Epithelial cell of prostate (primary cell): ENCODE measurements around the gene TRIM65.

Experiments
- DNase-seq: peaks from one replicate; pipeline ENCODE4 v3.0.0-alpha.2; 2011; ENCODE audit warnings: low read depth, low spot score
- H3K27ac ChIP-seq: fragments of 450-650 bp; 2 replicates; pipeline ENCODE4 v1.5.1; 2017; ENCODE audit warnings: mild to moderate bottlenecking

The TRIM65 gene

DNA sequence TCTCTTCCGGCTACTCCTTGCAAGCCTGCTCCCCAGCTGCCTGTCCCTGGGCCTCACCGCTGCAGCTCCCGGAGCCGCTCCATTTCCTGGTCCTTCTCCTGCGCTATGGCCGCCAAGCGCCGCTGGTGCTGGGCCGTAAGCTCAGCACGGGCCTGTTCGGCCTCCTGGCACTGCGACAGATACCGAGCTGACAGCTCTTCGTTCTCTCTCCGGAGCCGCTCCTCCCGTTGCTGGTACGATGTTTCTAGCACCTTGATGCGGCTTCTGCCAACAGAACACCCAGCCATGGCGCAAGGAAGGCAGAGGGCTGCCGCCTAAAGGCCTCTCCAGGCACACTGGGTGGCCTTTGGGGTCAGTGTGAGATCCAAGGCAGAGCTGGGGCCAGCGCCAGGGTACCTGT is 22.9 kb upstream of the TRIM65 start:
- H3K27ac ChIP-seq, result no peak overlapping the region
- DNase-seq, result no peak

DNA sequence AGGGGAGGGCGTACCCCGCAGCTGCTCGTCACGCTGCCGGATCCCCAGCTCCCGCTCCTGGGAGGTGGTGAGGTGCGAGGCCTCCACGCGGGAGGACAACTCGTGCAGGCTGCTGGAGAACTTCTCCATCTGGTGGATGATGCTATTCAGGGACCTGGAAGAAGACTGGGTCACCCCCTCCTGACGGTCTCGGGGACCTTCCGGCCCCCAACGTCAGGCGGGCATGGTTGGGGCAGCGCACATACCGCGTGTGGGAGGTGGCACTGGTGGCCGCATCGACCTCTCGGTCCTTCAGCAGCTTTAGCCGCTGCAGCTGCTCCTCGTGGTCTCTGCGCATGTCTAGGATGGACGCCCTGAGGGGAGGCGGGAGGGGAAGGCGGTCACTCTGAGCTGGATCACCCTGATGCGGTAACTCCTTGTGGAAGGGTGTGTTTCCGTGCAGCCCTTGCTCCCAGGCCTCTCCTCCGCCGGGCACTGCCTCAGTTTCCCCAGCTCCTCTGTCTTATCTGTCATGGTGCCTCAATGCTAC is 21.2 kb upstream of the TRIM65 start:
- no peak for DNase-seq

DNA sequence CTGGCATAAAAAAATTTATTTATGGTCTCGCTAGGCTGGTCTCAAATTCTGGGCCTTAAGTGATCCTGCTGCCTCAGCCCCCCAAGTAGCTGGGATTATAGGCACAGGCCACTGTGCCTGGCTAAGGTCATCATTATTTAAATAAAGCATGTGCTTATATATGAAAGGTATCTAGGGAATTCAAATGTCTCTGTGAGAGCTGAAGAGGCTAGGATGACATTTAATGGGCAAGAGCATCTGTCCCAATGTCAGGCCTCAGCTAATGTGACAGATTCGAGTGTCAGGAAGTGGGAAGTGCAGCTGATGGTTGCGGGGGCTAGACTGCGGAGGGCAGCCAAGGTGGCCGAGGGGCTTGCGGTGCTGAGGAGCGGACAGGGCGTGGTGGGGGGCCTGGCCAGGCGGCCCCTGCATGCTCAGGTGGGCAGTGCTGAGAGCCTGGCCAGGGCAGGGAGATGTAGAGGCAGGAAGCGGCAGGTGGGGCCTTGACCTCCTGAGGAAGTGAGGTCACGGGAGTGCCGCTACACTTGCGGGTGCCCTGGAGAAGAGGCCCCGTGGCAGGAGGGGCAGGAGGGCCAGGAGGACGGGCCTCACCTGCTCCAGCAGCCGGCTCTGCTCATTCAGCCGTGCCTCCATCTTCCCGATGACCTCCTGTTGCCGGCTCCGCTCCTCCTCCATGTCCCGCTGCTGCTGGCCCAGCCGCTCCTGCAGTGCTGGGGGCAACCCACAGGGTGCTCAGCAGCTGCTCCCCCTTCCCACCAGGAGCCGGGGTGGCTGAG is 20.6 kb upstream of the TRIM65 start:
- H3K27ac ChIP-seq, result no peak overlapping the region
- no peak for DNase-seq

More for the DNA sequence above, 21.2 kb upstream of the TRIM65 start:
- H3K27ac ChIP-seq, result no peak overlapping the region

DNA sequence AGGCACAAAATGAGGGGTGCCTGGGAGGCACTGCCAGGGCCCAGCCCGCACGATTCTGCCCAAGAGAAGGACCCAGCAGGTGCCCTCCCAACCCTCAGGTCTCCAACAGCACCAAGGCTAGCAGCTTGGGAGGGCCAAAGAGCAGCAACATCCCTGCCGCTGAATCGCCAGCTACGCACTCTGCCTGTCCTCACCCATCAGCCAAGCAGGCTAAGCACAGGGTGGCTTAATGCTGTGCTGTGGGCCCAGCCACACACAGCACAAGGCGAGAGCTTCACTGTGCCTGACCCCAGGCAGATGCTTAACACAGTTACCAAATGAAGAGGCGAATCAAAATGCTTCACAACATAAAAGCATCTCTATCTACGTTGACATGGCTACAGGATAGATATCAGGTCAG is 18.5 kb upstream of the TRIM65 start:
- no peak overlapping the region for H3K27ac ChIP-seq
- DNase-seq, result no peak

DNA sequence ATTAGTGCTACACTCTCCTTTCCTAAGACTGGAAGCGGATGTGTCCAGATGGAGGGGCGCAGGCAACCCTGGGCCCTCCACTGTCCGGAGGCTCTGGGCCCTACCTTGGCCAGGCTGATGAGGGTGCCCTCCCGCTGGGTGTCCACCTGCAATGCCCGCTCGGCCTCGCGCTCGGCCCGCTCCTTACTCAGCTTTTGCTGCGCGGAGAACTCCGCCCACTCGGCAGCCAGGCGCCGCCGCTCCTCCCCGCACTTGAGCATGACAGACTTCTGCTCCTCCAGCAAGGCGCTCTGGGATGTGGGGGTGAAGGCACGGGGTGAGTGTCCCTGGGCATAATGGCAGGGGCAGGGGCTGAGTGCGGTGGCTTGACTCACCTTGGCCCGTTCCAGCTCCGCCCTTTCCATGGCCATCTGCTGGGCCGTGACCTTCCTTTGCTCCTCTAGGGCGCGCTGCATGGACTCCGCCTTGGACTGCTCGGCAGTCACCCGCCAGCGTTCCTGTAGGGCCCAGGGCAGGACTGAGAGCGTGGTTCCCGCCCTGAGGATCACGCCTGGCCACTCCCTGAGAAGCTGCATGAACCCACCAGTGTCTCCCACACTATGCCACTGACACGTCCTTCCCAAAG is 18.0 kb upstream of the TRIM65 start:
- H3K27ac ChIP-seq, result no peak overlapping the region
- no peak for DNase-seq

DNA sequence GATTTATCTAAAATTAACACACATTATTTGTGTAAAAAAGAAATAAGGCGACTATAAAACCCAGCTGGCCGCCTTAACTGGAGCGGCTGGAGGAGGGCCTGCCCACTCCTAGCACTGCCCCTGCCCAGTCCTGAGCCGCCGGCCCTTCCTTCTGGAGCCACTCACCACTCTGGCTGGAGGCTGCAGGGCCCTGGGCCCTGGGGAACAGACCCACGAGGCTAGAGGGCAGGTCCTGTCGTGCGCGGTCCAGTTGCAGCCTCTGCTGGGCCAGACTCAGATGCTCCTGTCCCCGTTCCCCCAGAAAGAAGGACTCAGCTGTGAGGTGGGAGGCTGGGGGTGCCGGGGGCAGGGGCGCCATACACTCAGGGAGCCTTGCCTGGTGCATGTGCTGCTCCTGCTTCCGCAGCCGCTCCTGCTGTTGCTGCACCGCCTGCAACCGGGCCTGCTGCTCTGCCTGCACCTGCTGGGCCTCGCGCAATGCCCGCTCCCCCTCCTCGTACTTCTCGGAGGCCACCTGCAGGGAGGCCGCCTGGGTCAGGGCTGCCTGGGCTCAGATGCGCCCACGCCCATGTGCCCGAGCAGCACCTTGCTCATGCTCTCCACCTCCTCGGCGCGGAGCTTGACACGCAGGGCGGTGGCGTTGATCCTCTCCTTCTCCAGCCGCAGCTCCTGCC is 16.9 kb upstream of the TRIM65 start:
- H3K27ac ChIP-seq, result no peak overlapping the region
- DNase-seq, result no peak

DNA sequence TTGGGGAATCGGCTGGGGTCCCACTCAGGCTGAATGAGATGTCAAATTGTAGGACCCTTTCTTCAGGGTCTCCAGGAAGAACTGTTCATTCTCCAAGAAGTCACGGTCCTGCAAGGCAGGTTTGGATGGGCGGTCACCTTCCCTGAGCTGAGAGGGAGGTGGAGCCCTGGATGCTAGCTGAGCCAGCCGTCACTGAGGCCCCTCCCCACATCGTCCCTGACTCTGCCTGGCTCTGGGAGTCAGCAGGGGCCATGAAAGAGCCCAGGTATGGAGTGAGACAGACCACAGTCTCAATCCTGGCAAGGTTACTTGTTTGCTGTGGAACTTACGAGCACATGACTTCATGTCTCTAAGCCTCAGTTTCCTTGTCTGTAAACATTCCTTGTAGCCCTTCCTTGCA is 13.9 kb upstream of the TRIM65 start:
- no peak overlapping the region for H3K27ac ChIP-seq
- DNase-seq, result no peak

DNA sequence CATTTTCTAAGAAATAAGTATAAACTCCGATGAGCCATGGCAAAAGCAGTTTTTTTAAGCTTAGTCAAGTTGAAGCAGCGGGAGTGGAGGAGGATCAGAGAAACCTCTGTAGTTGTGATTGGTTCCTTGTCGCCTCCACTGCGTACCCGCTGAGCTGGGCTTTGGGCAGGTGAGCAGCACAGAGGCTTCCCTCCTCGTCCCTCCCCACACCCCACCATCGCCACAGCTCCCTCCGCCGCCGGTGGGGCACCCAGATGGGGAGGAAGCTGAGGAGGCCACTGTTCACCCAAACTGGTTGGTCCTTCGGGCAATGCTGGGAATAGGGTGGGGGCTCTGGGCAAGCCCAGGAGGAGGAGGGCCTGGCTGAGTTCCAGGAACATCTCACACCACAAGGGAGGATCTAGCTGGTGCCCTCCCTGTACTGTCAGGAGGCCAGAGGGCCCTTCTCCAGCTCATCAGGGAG is 13.1 kb upstream of the TRIM65 start:
- DNase-seq, result no peak
- no peak overlapping the region for H3K27ac ChIP-seq

DNA sequence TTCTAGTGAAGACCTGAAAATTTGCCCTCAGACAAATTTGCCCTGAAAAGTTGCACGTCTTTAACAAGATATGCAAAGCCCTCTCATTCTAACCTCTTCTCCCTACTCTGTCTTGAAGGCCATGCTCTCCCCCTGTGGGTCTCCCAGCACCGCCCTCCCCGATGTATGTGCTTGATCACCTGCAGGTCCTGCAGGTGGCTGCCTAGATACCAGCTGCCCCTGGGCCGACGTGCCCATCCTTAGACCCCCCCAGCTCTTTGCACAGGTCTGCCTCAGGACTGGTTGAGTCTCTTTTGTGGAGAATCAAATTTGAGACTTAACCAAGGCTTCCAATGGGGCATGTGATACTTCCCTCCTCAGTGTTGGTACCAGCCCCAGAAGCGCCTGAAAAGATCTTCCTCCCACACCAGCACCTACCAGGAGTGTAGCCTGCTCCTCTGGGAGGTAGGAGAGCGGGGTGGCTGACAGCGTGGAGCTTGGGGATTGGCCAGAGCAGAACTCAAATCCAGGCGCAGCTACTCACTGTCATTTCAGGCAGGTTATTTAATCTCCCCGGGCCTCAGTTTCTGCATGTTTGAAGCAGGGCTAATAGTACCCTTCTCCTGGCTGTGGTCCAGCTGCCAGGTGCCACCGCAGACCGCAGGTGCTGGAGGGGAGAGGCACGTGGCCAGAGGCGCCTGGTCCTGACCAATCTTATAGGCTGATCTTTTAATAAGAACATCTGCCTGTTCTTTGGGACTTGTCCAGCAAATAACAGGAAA is 12.5 kb upstream of the TRIM65 start:
- peak; percentile 31 for DNase-seq
- H3K27ac ChIP-seq, result no peak overlapping the region

DNA sequence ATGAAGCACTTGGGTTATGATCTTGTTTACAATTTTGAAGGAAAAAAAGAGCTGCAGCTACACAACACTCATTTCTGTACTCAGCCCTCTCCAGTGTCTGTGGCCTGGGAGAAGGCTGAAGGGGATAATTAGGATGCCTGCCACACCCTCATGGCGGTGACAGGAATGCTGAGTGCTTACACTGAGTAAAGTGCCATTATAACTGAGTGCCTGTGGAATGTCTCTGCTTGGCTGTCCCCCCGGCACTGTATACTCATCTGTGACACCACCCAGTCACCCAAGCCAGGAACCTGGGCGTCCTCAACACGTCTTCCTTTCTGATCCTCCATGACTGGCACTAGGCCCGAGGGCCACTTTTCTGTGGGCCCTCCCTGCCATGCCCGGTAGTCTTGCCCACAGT is 11.4 kb upstream of the TRIM65 start:
- no peak for DNase-seq
- no peak overlapping the region for H3K27ac ChIP-seq

DNA sequence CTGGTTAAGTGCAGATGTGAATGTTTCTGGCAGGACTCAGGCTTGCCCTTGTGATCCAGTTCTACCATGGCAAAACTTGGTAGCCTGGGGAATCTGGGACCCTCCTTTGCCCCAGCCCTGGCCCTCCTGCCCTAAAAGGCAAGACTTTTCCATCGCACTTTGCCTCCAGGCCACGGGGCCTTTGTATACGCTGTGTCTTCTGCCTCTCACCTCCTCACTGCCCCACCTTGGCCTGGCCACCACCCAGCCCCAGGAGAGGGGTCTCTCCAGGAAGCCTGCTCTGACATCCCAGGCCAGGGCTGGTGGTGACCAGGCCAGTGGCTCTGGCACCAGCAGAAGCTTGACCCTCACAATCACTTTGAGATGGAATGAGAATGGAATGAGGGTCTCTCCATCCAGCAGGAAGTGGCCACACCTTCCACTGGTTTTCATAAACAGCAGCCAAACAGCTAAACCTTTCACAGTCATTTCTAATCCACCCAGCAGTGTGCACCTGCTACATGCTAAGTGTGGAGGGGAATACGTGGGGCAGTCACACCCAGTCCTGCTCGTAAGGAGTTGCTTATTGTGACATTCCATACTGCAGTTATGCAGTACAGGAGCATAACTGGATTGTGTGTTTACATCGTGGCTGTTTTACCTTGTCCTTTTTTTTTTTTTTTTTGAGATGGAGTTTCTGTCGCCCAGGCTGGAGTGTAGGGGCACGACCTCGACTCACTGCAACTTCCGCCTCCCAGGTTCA is 9.6 kb upstream of the TRIM65 start:
- H3K27ac ChIP-seq, result peak overlapping the region; percentile 77
- DNase-seq, result no peak

DNA sequence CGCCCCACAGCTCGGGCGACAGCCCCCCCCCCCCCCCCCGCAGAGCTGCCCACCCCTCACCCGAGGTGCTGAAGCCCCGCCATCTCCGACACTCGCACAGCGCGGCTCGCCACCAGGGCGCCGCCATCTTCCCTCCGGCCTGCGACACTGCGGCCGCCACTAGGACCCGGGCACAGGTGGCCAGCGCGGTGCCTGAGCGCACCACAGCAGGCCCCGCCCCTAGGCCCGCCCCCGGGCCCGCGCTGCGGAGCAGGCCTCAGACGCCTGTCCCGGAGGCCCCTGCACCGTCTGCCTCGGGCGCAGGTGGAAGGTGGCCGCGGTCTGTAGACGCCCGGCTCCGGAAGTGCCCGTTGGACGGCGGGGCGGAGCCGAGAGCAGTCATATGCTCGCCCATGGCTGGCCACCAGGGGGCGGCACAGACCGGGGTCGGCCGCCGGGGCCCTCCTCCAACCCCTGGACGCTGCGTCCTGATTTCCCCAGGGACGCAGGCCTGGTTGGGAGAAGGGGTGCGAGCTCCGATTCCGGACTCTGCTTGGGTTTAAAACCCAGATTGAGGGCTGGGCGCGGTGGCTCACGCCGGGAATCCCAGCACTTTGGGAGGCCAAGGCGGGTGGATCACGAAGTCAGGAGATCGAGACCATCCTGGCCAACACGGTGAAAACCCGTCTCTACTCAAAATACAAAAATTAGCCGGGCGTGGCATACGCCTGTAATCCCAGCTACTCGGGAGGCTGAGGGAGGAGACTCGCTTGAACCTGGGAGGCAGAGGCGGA is 8.2 kb upstream of the TRIM65 start, which contains the start of gene MRPL38:
Gene MRPL38 (minus strand): TSS at position 136 of the 773 bp plus-strand sequence. CDS start 9 bp downstream, at position 127.
- DNase-seq, result peak; percentile 69
- peak within 1 kb of the TSS; percentile 77 for H3K27ac ChIP-seq

DNA sequence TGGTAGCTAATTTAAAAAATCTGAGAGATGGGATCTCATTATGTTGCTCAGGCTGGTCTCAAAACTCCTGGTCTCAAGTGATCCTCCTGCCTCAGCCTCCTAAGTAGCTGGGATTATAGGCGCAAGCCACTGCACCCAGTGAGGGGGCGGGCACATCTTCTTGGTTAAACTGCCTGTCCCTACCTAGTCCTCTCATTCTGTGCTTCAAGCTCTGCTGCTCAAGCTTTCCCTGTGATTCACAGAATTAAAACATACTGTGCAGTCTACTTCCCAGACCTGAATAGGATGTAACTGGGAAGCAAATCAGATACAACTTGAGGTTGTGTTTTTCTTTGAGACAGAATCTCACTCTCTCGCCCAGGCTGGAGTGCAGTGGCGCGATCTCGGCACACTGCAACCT is 5.7 kb upstream of the TRIM65 start:
- no peak overlapping the region for H3K27ac ChIP-seq
- DNase-seq, result no peak

DNA sequence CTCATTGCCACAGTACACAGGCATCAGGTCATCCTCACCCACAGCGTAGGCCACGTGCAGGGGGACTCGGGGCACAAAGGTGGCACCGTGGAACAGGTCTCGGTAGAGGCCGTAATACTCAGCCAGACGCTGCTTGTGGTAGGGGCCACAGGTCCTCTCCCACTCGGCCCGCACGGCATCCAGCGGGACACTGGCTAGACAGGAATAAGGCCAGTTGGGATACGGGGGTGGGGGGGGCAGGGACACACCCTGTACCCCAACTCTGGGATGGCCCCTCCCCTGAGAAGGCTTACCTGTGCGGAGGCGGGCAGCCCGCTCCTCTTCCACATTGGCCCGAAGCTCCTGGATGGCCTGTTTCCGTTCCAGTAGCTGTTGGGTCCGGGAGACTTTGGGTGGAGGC is 5.0 kb upstream of the TRIM65 start:
- DNase-seq, result no peak
- H3K27ac ChIP-seq, result no peak overlapping the region

DNA sequence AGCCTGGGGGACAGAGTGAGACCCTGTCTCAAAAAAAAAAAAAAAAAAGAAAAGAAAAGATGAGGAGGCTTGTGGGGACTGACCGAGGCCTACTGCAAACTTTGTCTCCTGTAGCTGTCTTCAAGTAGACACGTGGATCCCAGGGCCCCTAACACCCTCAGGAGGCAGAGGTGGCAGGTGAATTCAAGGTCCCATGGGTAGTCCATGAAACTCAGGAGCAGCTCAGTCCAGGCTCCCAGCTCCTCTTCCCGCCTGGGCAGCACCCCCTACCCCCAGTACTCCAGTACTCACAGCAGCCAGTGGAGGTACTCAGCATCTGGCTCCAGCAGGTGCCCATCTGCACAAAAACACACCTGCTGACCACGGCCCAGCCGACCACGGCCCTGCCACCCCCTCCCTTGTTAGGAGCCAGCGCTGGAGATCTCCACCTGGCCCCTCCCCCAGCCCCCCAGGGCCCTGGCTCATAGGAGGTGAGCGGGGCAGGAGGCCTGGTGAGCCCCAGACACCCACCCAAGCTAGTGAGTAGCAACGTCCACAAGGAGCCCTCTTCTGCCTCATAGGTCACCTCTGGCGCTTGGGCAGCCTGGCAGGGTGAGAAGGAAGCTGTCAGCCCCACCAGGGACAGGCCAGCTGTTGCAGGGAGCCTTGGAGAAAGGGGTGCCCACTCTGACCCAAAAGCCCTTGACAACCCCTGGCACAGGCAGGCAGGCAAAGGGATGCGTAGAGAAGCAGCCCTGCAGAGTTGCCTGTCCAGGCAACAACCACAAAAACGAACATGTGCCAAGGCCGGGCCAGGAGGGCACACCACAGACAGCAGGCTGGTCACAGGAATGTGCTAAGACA is 4.2 kb upstream of the TRIM65 start:
- H3K27ac ChIP-seq, result no peak overlapping the region
- no peak for DNase-seq

DNA sequence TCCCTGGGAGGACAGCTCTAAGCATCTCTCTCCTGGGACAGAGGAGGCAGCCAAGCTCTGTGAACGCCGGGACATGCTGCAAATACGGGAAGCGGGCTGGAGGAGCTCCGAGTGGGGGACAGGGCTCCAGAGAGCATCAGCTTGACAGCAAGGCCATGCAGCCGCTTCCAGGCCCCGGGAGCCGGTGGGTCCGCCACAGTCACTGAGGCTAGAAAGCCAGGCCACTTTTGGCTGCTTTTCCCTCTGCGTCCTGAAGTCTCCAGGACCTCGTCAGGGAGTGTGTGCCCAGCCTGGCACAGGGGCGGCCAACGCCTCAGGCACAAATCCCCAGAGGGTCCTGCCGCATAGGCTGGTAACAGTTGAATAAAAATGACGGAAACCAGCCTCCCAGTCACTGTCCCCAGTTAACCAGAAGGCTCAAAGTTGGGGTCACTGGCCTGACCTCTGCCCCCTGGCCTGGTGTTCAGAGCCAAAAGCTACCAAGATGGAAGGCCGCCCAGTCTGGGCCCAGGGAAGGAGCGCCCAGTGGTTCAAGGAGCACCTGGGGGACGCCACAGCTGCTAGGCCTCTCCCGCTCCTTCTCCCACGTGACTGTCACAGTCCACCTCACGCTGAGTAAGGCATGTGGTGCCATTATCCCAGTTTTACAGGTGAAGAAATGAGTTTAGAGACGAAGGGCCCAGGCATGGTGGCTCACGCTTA is 3.2 kb upstream of the TRIM65 start:
- H3K27ac ChIP-seq, result no peak overlapping the region
- no peak for DNase-seq

DNA sequence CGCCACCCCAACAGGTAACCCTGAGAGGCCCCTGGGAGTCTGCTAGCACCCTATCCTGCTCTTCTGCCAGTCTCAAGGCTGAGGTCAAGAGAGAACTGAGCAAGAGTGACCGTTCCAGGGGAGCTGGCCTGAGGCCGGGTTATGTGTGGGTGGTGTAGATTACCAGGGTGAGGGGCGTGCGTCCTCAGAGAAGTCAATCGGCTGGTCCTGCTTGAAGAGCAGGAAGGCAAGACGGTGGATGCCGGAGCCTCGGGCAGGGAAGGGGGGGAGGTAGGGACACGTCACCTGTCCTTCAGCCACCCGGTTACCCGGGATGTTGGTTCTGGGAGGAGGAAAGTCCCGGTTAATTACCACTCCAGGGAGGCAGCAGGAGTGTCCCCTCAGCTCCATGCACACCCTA is 2.6 kb upstream of the TRIM65 start:
- DNase-seq, result no peak

More for the DNA sequence above, 2.6 kb upstream of the TRIM65 start:
- H3K27ac ChIP-seq, result no peak overlapping the region
